K562 (cell line): ENCODE measurements around the gene P2RX2. TPM values are rescaled to one million over a fixed set of nuclear protein-coding genes. Genes with fewer than 3 reads are reported as not detected.

Source experiments
- ATAC-seq: fragments of 200-7000 bp; cut with Tn5 transposase; 3 replicates; pipeline ENCODE4 v1.9.1; 2020; ENCODE audit warnings: moderate library complexity
- BruUV-seq: library from RNA; stranded (reverse); fragments of 400-500 nt; replicated peaks from 2 replicates; lab custom pipeline; 2021; lab: Mats Ljungman, UMichigan
- CTCF ChIA-PET: fragments of 300-600 bp; formaldehyde crosslinking; extraction: SDS; loops from one replicate; lab custom pipeline; 2021; ENCODE audit warnings: low intra/inter-chr PET ratio; lab: Yijun Ruan, JAX
- POLR2A ChIA-PET: fragments of 300-600, 350-650 bp; sonication (Branson Sonifier 250); formaldehyde crosslinking; extraction: SDS; loops from one replicate; lab custom pipeline; 2021; ENCODE audit warnings: antibody characterized with exemption, inconsistent platforms; lab: Yijun Ruan, JAX
- DNase-seq, 4 experiments: peaks; one replicate each; pipeline versions ENCODE4 v3.0.0 to v3.0.0-alpha.2; 2011 to 2018; ENCODE audit warnings: low spot score in 3 of 4, mixed read lengths in 3 of 4; ENCODE audit errors: extremely low read depth in 1 of 4
- FAIRE-seq: peaks from 2 replicates; lab custom pipeline; 2011; peaks lifted over from hg19 to GRCh38; lab: Jason Lieb, UNC
- H2AFZ ChIP-seq: 2 replicates; pipeline ENCODE4 v1.6.0; 2011; ENCODE audit warnings: low read depth, low read length, control low read depth, inconsistent platforms
- H3K27ac ChIP-seq: fragments of 200-600 bp; 3 replicates; pipeline ENCODE4 v1.8.0; 2011; ENCODE audit warnings: low read depth, mild to moderate bottlenecking, control low read depth, inconsistent platforms, low read length, moderate library complexity, mixed read lengths; ENCODE audit errors: extremely low read depth
- H3K27me3 ChIP-seq, 2 experiments: fragments of 300-600 bp in 1 of 2; 2 replicates in 1 of 2; 3 replicates in 1 of 2; pipeline versions ENCODE4 v1.6.0 to v1.8.0; 2011; ENCODE audit warnings: inconsistent platforms in 2 of 2, low read length in 2 of 2, mild to moderate bottlenecking in 1 of 2, mixed read lengths in 1 of 2, moderate library complexity in 1 of 2; ENCODE audit not compliant: control insufficient read depth in 2 of 2, insufficient read depth in 2 of 2
- H3K36me3 ChIP-seq: fragments of 300-600 bp; 3 replicates; pipeline ENCODE4 v1.8.0; 2011; ENCODE audit warnings: mild to moderate bottlenecking, low read length, inconsistent platforms; ENCODE audit not compliant: control insufficient read depth, insufficient read depth
- H3K4me1 ChIP-seq, 2 experiments: fragments of 200-600 bp in 1 of 2; replicated peaks in 1 of 2; 2 replicates in 1 of 2; 3 replicates in 1 of 2; pipeline versions ENCODE4 v1.5.1 to v1.8.0; 2011; ENCODE audit warnings: inconsistent platforms in 2 of 2, low read length in 2 of 2, mild to moderate bottlenecking in 1 of 2, mixed read lengths in 1 of 2, moderate library complexity in 1 of 2; ENCODE audit not compliant: control insufficient read depth in 2 of 2, insufficient read depth in 2 of 2
- H3K4me2 ChIP-seq: 2 replicates; pipeline ENCODE4 v1.6.1; 2011; ENCODE audit warnings: low read length, control low read depth, inconsistent platforms, mixed read lengths; ENCODE audit not compliant: insufficient read depth
- H3K4me3 ChIP-seq: fragments of 200-600 bp; sonication (generic), shearing (Covaris generic); 2 replicates; pipeline ENCODE4 v1.5.1; 2016; ENCODE audit warnings: control low read depth, inconsistent platforms
- H3K79me2 ChIP-seq: fragments of 200-600 bp; 3 replicates; pipeline ENCODE4 v1.8.0; 2011; ENCODE audit warnings: low read length, inconsistent platforms; ENCODE audit not compliant: control insufficient read depth, insufficient read depth
- H3K9ac ChIP-seq, 2 experiments: 2 replicates each; pipeline versions ENCODE4 v1.6.0 to v1.6.1; 2011; ENCODE audit warnings: low read depth in 2 of 2, low read length in 2 of 2, control low read depth in 1 of 2, inconsistent platforms in 1 of 2, mild to moderate bottlenecking in 1 of 2, mixed read lengths in 1 of 2; ENCODE audit not compliant: insufficient read depth in 1 of 2
- H3K9me1 ChIP-seq: one replicate; pipeline ENCODE4 v1.6.0; 2011; ENCODE audit warnings: inconsistent platforms, mild to moderate bottlenecking, low read length, moderate library complexity; ENCODE audit not compliant: control insufficient read depth, insufficient read depth
- H3K9me3 ChIP-seq: replicated peaks from 2 replicates; pipeline ENCODE4 v1.5.1; 2011; ENCODE audit warnings: low read depth, low read length, inconsistent platforms; ENCODE audit not compliant: control insufficient read depth, insufficient read depth
- H4K20me1 ChIP-seq: replicated peaks from 2 replicates; pipeline ENCODE4 v1.6.1; 2011; ENCODE audit warnings: low read length, inconsistent platforms, mixed read lengths; ENCODE audit not compliant: control insufficient read depth, insufficient read depth
- ATF2 ChIP-seq: sonication (generic); formaldehyde crosslinking; IDR thresholded peaks from 2 replicates; pipeline ENCODE4 v1.8.1; 2022; ENCODE audit warnings: missing genetic modification reagents
- CBFA2T3 ChIP-seq: fragments of 450-650 bp; IDR thresholded peaks from 2 replicates; pipeline ENCODE4 v1.6.1; 2017
- CREB3 ChIP-seq: fragments of 450-650 bp; conservative IDR thresholded peaks from 2 replicates; pipeline ENCODE4 v1.6.1; 2016; ENCODE audit warnings: missing genetic modification characterization, low read depth, mild to moderate bottlenecking, missing compliant biosample characterization, moderate library complexity
- E2F3 ChIP-seq: fragments of 250-450 bp; sonication (Bioruptor Pico); IDR thresholded peaks from 2 replicates; pipeline ENCODE4 v1.4.0; 2020; ENCODE audit warnings: mild to moderate bottlenecking
- FOXO4 ChIP-seq: fragments of 450-650 bp; formaldehyde crosslinking; IDR thresholded peaks from 2 replicates; pipeline ENCODE4 v1.4.0; 2020; ENCODE audit warnings: mild to moderate bottlenecking, moderate library complexity
- PRMT5 ChIP-seq: sonication (generic); formaldehyde crosslinking; IDR thresholded peaks from 2 replicates; pipeline ENCODE4 v1.5.0; 2020; ENCODE audit warnings: missing genetic modification reagents
- RAD51 ChIP-seq: fragments of 450-650 bp; IDR thresholded peaks from 2 replicates; pipeline ENCODE4 v1.7.1; 2016; ENCODE audit warnings: low read depth, mild to moderate bottlenecking, borderline replicate concordance
- SAP30 ChIP-seq: fragments of 200-600 bp; sonication (generic); IDR thresholded peaks from 2 replicates; pipeline ENCODE4 v1.6.1; 2012; ENCODE audit warnings: borderline replicate concordance, low read depth, mild to moderate bottlenecking, moderate library complexity, low read length, control low read depth, inconsistent platforms; ENCODE audit not compliant: insufficient read depth, poor library complexity, severe bottlenecking
- SMARCC2 ChIP-seq: fragments of 450-650 bp; IDR thresholded peaks from 2 replicates; pipeline ENCODE4 v1.6.1; 2017; ENCODE audit warnings: antibody characterized with exemption, moderate library complexity, mild to moderate bottlenecking, low read depth
- SOX6 ChIP-seq: fragments of 450-650 bp; IDR thresholded peaks from 2 replicates; pipeline ENCODE4 v1.6.1; 2014; ENCODE audit warnings: mild to moderate bottlenecking
- SRF ChIP-seq, 2 experiments: fragments of 250-450, 450-650 bp in 1 of 2; sonication (Bioruptor Pico) in 1 of 2; sonication (generic) in 1 of 2; formaldehyde crosslinking; IDR thresholded peaks; 2 replicates each; pipeline versions ENCODE4 v1.5.0 to v1.5.1; 2020 to 2022; ENCODE audit warnings: mild to moderate bottlenecking in 1 of 2, missing genetic modification reagents in 1 of 2
- ZNF280B ChIP-seq: fragments of 250-450 bp; sonication (Bioruptor Pico); IDR thresholded peaks from 2 replicates; pipeline ENCODE4 v1.5.1; 2021; ENCODE audit warnings: mild to moderate bottlenecking
- ZNF551 ChIP-seq: fragments of 250-450 bp; sonication (Bioruptor Pico); IDR thresholded peaks from 2 replicates; pipeline ENCODE4 v1.5.0; 2021; ENCODE audit warnings: mild to moderate bottlenecking, moderate library complexity
- ZNF699 ChIP-seq: fragments of 250-450 bp; sonication (Bioruptor Pico); IDR thresholded peaks from 2 replicates; pipeline ENCODE4 v1.8.0; 2021; ENCODE audit warnings: mild to moderate bottlenecking, moderate library complexity; ENCODE audit not compliant: insufficient replicate concordance
- WGBS: fragments of 100-300 bp; shearing (Covaris generic); methylation state at CpG from one replicate; pipeline ENCODE4 v1.1.6; 2016; ENCODE audit warnings: low coverage, mixed read lengths; ENCODE audit not compliant: insufficient coverage; ENCODE audit errors: missing lambda C conversion rate; 5-methylcytosine and 5-hydroxymethylcytosine counted together
- in situ Hi-C: fragments of 300-500 bp; cut with MboI; formaldehyde crosslinking; loops from 4 replicates; pipeline ENCODE4 v1.15.0; 2018; ENCODE audit warnings: inconsistent platforms, mixed read lengths
- intact Hi-C: fragments of 100-400 bp; cut with micrococcal nuclease; formaldehyde crosslinking; loops from 2 replicates; pipeline ENCODE4 v1.14.2; 2022
- polyA plus RNA-seq, 8 experiments: library from polyadenylated mRNA; depleted of rRNA in 4 of 8; stranded (reverse) in 5 of 8; unstranded in 3 of 8; fragments of >200 nt; fragmentation: Nextera tagmentation in 2 of 8; fragmentation: Illumina TruSeq in 1 of 8; extraction: Ambion mirVana in 2 of 8; extraction: Trizol in 1 of 8; gene quantifications; 2 replicates each; pipeline versions ENCODE4 v1.2.1 to v1.2.3, GENCODE V29; 2011 to 2014; ENCODE audit warnings: inconsistent platforms in 1 of 8, missing spikeins in 1 of 8
- total RNA-seq, 7 experiments: library from RNA; depleted of rRNA in 6 of 7; stranded (reverse); fragments of >200 nt in 6 of 7; fragmentation: Illumina TruSeq in 2 of 7; extraction: Trizol in 2 of 7; gene quantifications; 2 replicates each; pipeline versions ENCODE4 v1.2.1 to v1.2.3, GENCODE V29; 2011 to 2021; ENCODE audit warnings: low replicate concordance in 1 of 7

Gene P2RX2
- total and polyA plus RNA-seq, 9 of the 15 experiments (the other 6 are each of a cell fraction or from before 2014, with no cell fraction given) = not detected

GRCh38 chr12:132649226-132649945 is 30.8 kb downstream of the P2RX2 start (continued):
- no peak for TF ChIP-seq SAP30
- TF ChIP-seq ZNF280B (CRISPR knock-in tag) = no peak

- intact Hi-C loops = no loop called here
- no peaks in the 10 kb centered on the region for H3K4me1 ChIP-seq
- peaks cover 4% of the 10 kb centered on the region for H3K9me1 ChIP-seq
- no peak for DNase-seq
- H3K4me2 ChIP-seq = no peak overlapping the region
- H3K9me3 ChIP-seq = no peaks in the 10 kb centered on the region
- in situ Hi-C loops = no loop called here
- ChIA-PET POLR2A (interaction anchor here (0.6 to 1.1 kb wide), 3 partner anchors 12 to 413 kb away, joined by 3 read pairs; no protein-coding TSS in a partner anchor), CTCF (no interaction called here)
- no peaks in the 10 kb centered on the region for H3K27me3 ChIP-seq
- H3K36me3 ChIP-seq = peaks cover 98% of the 10 kb centered on the region
- 91% methylated on average over 9 of the region's 9 CpGs for WGBS
- no TSS peak for BruUV-seq
- FAIRE-seq = no peak
- no peak overlapping the region for H3K9ac ChIP-seq
- 0 out of 2 replicates have a peak, but pooled peaks cover 4% of the 10 kb centered on the region for H4K20me1 ChIP-seq
- no peak overlapping the region for H2AFZ ChIP-seq
- H3K4me3 ChIP-seq = no peak overlapping the region
- H3K27ac ChIP-seq = no peak overlapping the region; the same call in 2 of the 3 replicates
- H3K79me2 ChIP-seq = no peaks in the 10 kb centered on the region
- ATAC-seq = no peak
- TF ChIP-seq SOX6 = no peak
- no peak for TF ChIP-seq ATF2 (CRISPR knock-in tag)
- TF ChIP-seq E2F3 (CRISPR knock-in tag) = no peak
- no peak for TF ChIP-seq SMARCC2
- TF ChIP-seq RAD51 = no peak
- no peak for TF ChIP-seq CBFA2T3
- TF ChIP-seq ZNF699 (CRISPR knock-in tag) = no peak
- no peak for TF ChIP-seq CREB3 (tag)
- no peak for TF ChIP-seq FOXO4 (CRISPR knock-in tag)
- TF ChIP-seq SRF (CRISPR knock-in tag; IDR thresholded peaks at IDR 0.05) = no peak
- TF ChIP-seq ZNF551 (CRISPR knock-in tag) = no peak
- TF ChIP-seq PRMT5 = no peak
These were observed 33.0 kb downstream of the P2RX2 start for GRCh38 chr12:132651444-132652100.
